Fibroblast of lung (primary cell): ENCODE results near the gene LIMS1. TPM values are rescaled to one million over a fixed set of nuclear protein-coding genes. Genes with fewer than 3 reads are reported as not detected.
"Not testable (repeated sequence)": the region's sequence is repeated elsewhere in the genome, so short reads cannot be mapped to it uniquely, and the experiment has no call there.

Source experiments
- DNase-seq, 2 donors: peaks; one replicate each; pipeline versions ENCODE4 v3.0.0 to v3.0.0-alpha.2; 2010; ENCODE audit warnings: low read depth in 2 of 2
- H2AFZ ChIP-seq: 2 replicates; pipeline ENCODE4 v1.5.1; 2012; ENCODE audit warnings: low read length, control low read depth, inconsistent platforms
- H3K27ac ChIP-seq: 2 replicates; pipeline ENCODE4 v1.5.1; 2011; ENCODE audit warnings: low read length, control low read depth; ENCODE audit not compliant: insufficient read depth
- H3K27me3 ChIP-seq: 2 replicates; pipeline ENCODE4 v1.5.1; 2011; ENCODE audit warnings: mild to moderate bottlenecking, low read length; ENCODE audit not compliant: control insufficient read depth, insufficient read depth
- H3K36me3 ChIP-seq: 2 replicates; pipeline ENCODE4 v1.5.1; 2011; ENCODE audit warnings: low read length; ENCODE audit not compliant: control insufficient read depth, insufficient read depth
- H3K4me1 ChIP-seq: 2 replicates; pipeline ENCODE4 v1.5.1; 2011; ENCODE audit warnings: low read length; ENCODE audit not compliant: control insufficient read depth, insufficient read depth; ENCODE audit errors: extremely low read depth
- H3K4me2 ChIP-seq: 2 replicates; pipeline ENCODE4 v1.5.1; 2011; ENCODE audit warnings: low read length, control low read depth; ENCODE audit not compliant: insufficient read depth; ENCODE audit errors: extremely low read depth
- H3K4me3 ChIP-seq, 4 experiments: fragments of 200-600 bp in 1 of 4; sonication (generic) in 1 of 4; replicated peaks in 1 of 4; 2 replicates each; pipeline ENCODE4 v1.5.1; 2011 to 2016; ENCODE audit warnings: low read length in 4 of 4, low read depth in 3 of 4, mild to moderate bottlenecking in 3 of 4, control low read depth in 2 of 4, inconsistent platforms in 1 of 4, mixed read lengths in 1 of 4; ENCODE audit not compliant: insufficient read depth in 1 of 4; ENCODE audit errors: control extremely low read depth in 1 of 4
- H3K79me2 ChIP-seq: 2 replicates; pipeline ENCODE4 v1.5.1; 2012; ENCODE audit warnings: mild to moderate bottlenecking, low read length, inconsistent platforms; ENCODE audit not compliant: control insufficient read depth, insufficient read depth
- H3K9ac ChIP-seq: 2 replicates; pipeline ENCODE4 v1.5.1; 2011; ENCODE audit warnings: mild to moderate bottlenecking, low read length, control low read depth; ENCODE audit not compliant: insufficient read depth
- H3K9me3 ChIP-seq: 2 replicates; pipeline ENCODE4 v1.5.1; 2012; ENCODE audit warnings: low read depth, low read length; ENCODE audit not compliant: control insufficient read depth, insufficient read depth
- H4K20me1 ChIP-seq: 2 replicates; pipeline ENCODE4 v1.5.1; 2011; ENCODE audit warnings: low read length; ENCODE audit not compliant: control insufficient read depth, insufficient read depth; ENCODE audit errors: extremely low read depth
- CTCF ChIP-seq, 2 donors: IDR thresholded peaks in 1 of 2; conservative IDR thresholded peaks in 1 of 2; 1 replicate in 1 of 2; 2 replicates in 1 of 2; pipeline ENCODE4 v1.5.1; 2011 to 2012; ENCODE audit warnings: low read length in 2 of 2, control low read depth in 1 of 2, inconsistent platforms in 1 of 2, low read depth in 1 of 2, mild to moderate bottlenecking in 1 of 2
- EZH2 ChIP-seq: IDR thresholded peaks from 2 replicates; pipeline ENCODE4 v1.5.1; 2012; ENCODE audit warnings: low read length, control low read depth, mild to moderate bottlenecking; ENCODE audit errors: missing control alignments
- polyA plus RNA-seq, 2 donors: library from polyadenylated mRNA; depleted of rRNA in 1 of 2; stranded (reverse) in 1 of 2; unstranded in 1 of 2; fragments of >200 nt; gene quantifications; 2 replicates each; pipeline ENCODE4 v1.2.1, GENCODE V29; 2011 to 2012; ENCODE audit warnings: missing spikeins in 1 of 2
- total RNA-seq: library from RNA; depleted of rRNA; stranded (reverse); fragments of >200 nt; gene quantifications from 2 replicates; pipeline ENCODE4 v1.2.1, GENCODE V29; 2014

LIMS1 gene
- total and polyA plus RNA-seq, 2 donors (not counting 1 experiment from before 2014, with no cell fraction given), result 52.7 to 108 TPM

- H3K9ac ChIP-seq, result no peak overlapping the region
- no peak overlapping the region for H2AFZ ChIP-seq
- H3K4me2 ChIP-seq, result no peak overlapping the region
- DNase-seq, result peak in 1 of 2 donors; percentile 9
- no peaks in the 10 kb centered on the region for H3K79me2 ChIP-seq
- no peaks in the 10 kb centered on the region for H3K27me3 ChIP-seq
- peaks cover 4% of the 10 kb centered on the region for H3K4me1 ChIP-seq
- no peak overlapping the region for H3K4me3 ChIP-seq
- H3K36me3 ChIP-seq, result no peaks in the 10 kb centered on the region
- H3K27ac ChIP-seq, result no peak overlapping the region
- no peaks in the 10 kb centered on the region for H4K20me1 ChIP-seq
- H3K9me3 ChIP-seq, result no peaks in the 10 kb centered on the region
- TF ChIP-seq CTCF (conservative IDR thresholded peaks at IDR 0.05 in 1 of 2, IDR thresholded peaks at IDR 0.05 in 1 of 2; ENCODE audit: low read depth in 1 of 2, low read length in 2 of 2) (no peak), EZH2 (no peak)
These were observed 42.4 kb upstream of the LIMS1 start for GRCh38 chr2:108491848-108492247.

GRCh38 chr2:108492364-108492763 is 41.9 kb upstream of the LIMS1 start:
- Histone ChIP-seq H4K20me1 (no peaks in the 10 kb centered on the region), H3K36me3 (no peaks in the 10 kb centered on the region), H3K27ac (no peak overlapping the region), H3K9ac (no peak overlapping the region), H2AFZ (no peak overlapping the region), H3K4me3 (no peak overlapping the region), H3K9me3 (no peaks in the 10 kb centered on the region), H3K27me3 (no peaks in the 10 kb centered on the region), H3K4me1 (peaks cover 4% of the 10 kb centered on the region), H3K79me2 (no peaks in the 10 kb centered on the region), H3K4me2 (no peak overlapping the region)
- peak in 1 of 2 donors; percentile 11 for TF ChIP-seq CTCF (conservative IDR thresholded peaks at IDR 0.05 in 1 of 2, IDR thresholded peaks at IDR 0.05 in 1 of 2; ENCODE audit: low read depth in 1 of 2, low read length in 2 of 2)
- no peak for TF ChIP-seq EZH2
- DNase-seq, result peak; percentile 95 to 96

- not testable (repeated sequence) for H3K79me2 ChIP-seq, H3K36me3 ChIP-seq, H3K27ac ChIP-seq, H3K4me3 ChIP-seq, H3K4me2 ChIP-seq, H4K20me1 ChIP-seq, H3K4me1 ChIP-seq, DNase-seq, H2AFZ ChIP-seq, H3K9me3 ChIP-seq, H3K9ac ChIP-seq, H3K27me3 ChIP-seq
These were observed 38.1 kb upstream of the LIMS1 start for GRCh38 chr2:108496167-108496566.

- H3K79me2 ChIP-seq, H3K4me2 ChIP-seq, H2AFZ ChIP-seq, H3K27me3 ChIP-seq, H3K27ac ChIP-seq, H3K4me3 ChIP-seq, H3K4me1 ChIP-seq, H3K9me3 ChIP-seq, H4K20me1 ChIP-seq, H3K9ac ChIP-seq, H3K36me3 ChIP-seq: not testable (repeated sequence)
- peak; percentile 36 to 66 for DNase-seq
These were observed 26.6 kb upstream of the LIMS1 start for GRCh38 chr2:108507620-108508019.

- not testable (repeated sequence) for H2AFZ ChIP-seq, H3K4me3 ChIP-seq, H3K4me2 ChIP-seq, H3K9ac ChIP-seq, H3K27me3 ChIP-seq, H3K9me3 ChIP-seq, H3K4me1 ChIP-seq, H3K36me3 ChIP-seq, H3K79me2 ChIP-seq, H4K20me1 ChIP-seq, H3K27ac ChIP-seq
- peak; percentile 24 to 46 for DNase-seq
These were observed 21.8 kb upstream of the LIMS1 start for GRCh38 chr2:108512431-108512830.
